Effector memory CD8-positive, alpha-beta T cell (primary cell): ENCODE measurements around the gene PRKAR2A.
A peak's percentile ranks its signal among the peaks of the same experiment; 100 is the strongest.
"Not testable (repeated sequence)": the region's sequence is repeated elsewhere in the genome, so short reads cannot be mapped to it uniquely, and the experiment has no call there.

ENCODE experiments used
- ATAC-seq: fragments of 150-1000 bp; cut with Tn5 transposase; replicated peaks from 2 replicates; pipeline ENCODE4 v1.10.0; 2021; ENCODE audit warnings: mild to moderate bottlenecking, moderate library complexity
- DNase-seq, 3 experiments: peaks; one replicate each; pipeline ENCODE4 v3.0.0; 2021
- H3K27ac Mint-ChIP-seq, 2 donors: one replicate each; pipeline ENCODE4 v1.8.0; 2022; ENCODE audit warnings: mild to moderate bottlenecking in 2 of 2, mixed read lengths in 2 of 2, moderate library complexity in 2 of 2
- H3K27me3 Mint-ChIP-seq, 2 donors: one replicate each; pipeline ENCODE4 v1.8.0; 2022; ENCODE audit warnings: mixed read lengths in 2 of 2
- H3K36me3 Mint-ChIP-seq: one replicate; pipeline ENCODE4 v1.8.0; 2022; ENCODE audit warnings: mild to moderate bottlenecking, moderate library complexity, mixed read lengths; ENCODE audit not compliant: insufficient read depth
- H3K4me1 Mint-ChIP-seq, 2 donors: one replicate each; pipeline ENCODE4 v1.8.0; 2022; ENCODE audit warnings: low read depth in 2 of 2, mixed read lengths in 2 of 2
- H3K4me3 Mint-ChIP-seq, 2 donors: one replicate each; pipeline ENCODE4 v1.8.0; 2022; ENCODE audit warnings: mild to moderate bottlenecking in 2 of 2, mixed read lengths in 2 of 2, moderate library complexity in 2 of 2
- H3K9me3 Mint-ChIP-seq, 2 donors: one replicate each; pipeline ENCODE4 v1.8.0; 2022; ENCODE audit warnings: mixed read lengths in 2 of 2

PRKAR2A gene

DNA sequence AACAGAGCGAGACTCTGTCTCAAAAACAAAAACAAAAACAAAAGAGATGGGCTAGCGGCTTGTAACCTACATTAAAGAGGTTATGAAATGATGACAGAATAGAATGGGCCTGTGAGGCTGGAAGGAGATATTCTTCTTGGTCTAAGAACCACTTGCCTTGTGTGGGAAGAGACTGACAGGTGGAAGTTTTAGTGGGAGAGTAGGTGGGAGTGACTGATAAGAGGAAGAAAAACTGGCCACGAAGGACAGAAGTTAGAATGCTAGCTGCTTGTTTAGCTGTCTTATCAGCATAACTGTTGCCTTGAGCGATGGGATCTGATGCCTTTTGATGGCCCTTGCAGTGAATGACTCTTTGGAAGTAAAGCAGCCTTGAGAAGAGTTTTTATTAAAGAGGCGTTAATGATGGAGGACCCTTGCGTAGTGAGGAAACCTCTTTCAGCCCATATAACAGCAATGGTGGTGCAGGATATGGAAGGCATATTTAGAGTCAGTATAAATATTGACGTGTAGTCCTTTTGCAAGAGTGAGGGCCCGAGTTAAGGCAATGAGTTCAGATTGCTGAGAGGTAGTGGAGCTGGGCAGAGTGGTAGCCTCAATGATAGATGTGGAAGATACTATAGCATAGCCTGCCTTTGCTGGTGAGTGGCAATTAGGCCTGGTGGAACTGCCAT lies 122.4 kb downstream of the PRKAR2A start:
- not testable (repeated sequence) for ATAC-seq, H3K4me3 Mint-ChIP-seq, H3K27ac Mint-ChIP-seq, H3K36me3 Mint-ChIP-seq, DNase-seq, H3K27me3 Mint-ChIP-seq, H3K4me1 Mint-ChIP-seq, H3K9me3 Mint-ChIP-seq

DNA sequence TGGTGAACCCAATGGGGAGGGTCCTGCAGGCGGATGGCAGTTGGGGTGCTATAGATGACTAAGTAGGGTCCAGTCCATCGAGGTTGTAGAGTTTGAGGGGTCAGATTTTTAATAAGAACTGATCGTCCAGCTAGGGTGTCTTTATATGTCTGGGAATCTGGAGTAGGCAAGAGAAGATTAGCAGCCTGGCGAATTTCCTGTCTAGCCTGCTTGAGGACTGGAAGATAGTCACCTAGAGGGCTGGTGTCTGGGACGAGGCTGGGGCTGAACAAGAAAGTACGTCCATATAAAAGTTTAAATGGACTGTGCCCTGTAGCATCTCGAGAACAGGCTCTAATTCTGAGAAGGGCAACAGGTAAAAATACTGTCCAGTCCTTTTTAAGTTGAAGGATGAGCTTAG lies 123.9 kb downstream of the PRKAR2A start:
- no peak for ATAC-seq

GRCh38 chr3:48723293-48723692 lies 124.4 kb downstream of the PRKAR2A start:
- not testable (repeated sequence) for ATAC-seq, H3K9me3 Mint-ChIP-seq, DNase-seq, H3K36me3 Mint-ChIP-seq, H3K4me1 Mint-ChIP-seq, H3K27me3 Mint-ChIP-seq, H3K4me3 Mint-ChIP-seq, H3K27ac Mint-ChIP-seq

More for the DNA sequence above, 123.9 kb downstream of the PRKAR2A start:
- no peaks in the 10 kb centered on the region for H3K9me3 Mint-ChIP-seq
- H3K4me1 Mint-ChIP-seq: no peaks in the 10 kb centered on the region
- H3K36me3 Mint-ChIP-seq: no peaks in the 10 kb centered on the region
- H3K27me3 Mint-ChIP-seq: peaks cover 5 to 8% of the 10 kb centered on the region in 2 donors
- no peak overlapping the region for H3K27ac Mint-ChIP-seq
- H3K4me3 Mint-ChIP-seq: no peak overlapping the region
- DNase-seq: no peak

- Mint-ChIP-seq H3K4me1 (peaks cover 33 to 39% of the 10 kb centered on the region in 2 donors), H3K4me3 (peak within 1 kb of the TSS; percentile 97 to 98)
- peak; percentile 98 for ATAC-seq
Measured at GRCh38 chr3:48716982-48717746, 130.5 kb downstream of the PRKAR2A start, which contains the start of gene IP6K2. Gene IP6K2, minus strand, starts transcription at chr3:48717221. Its CDS starts 21,930 bp downstream, at chr3:48695291.

GRCh38 chr3:48716508-48716981 lies 131.1 kb downstream of the PRKAR2A start:
- Mint-ChIP-seq H3K4me3 (peak overlapping the region; percentile 97 to 98), H3K27me3 (peaks cover 5 to 8% of the 10 kb centered on the region in 2 donors), H3K36me3 (peaks cover 44% of the 10 kb centered on the region), H3K27ac (peak overlapping the region; percentile 97), H3K4me1 (peaks cover 36 to 42% of the 10 kb centered on the region in 2 donors), H3K9me3 (no peaks in the 10 kb centered on the region)
- ATAC-seq: peak; percentile 15
- peak; percentile 9 to 16 (median 14) for DNase-seq

More at GRCh38 chr3:48716982-48717746, 130.5 kb downstream of the PRKAR2A start, which contains the start of gene IP6K2:
- peak; percentile 98 to 99 (median 99) for DNase-seq
- H3K36me3 Mint-ChIP-seq: peaks cover 40% of the 10 kb centered on the region
- H3K9me3 Mint-ChIP-seq: no peaks in the 10 kb centered on the region
- peaks cover 5 to 8% of the 10 kb centered on the region in 2 donors for H3K27me3 Mint-ChIP-seq
- peak within 1 kb of the TSS; percentile 97 for H3K27ac Mint-ChIP-seq

DNA sequence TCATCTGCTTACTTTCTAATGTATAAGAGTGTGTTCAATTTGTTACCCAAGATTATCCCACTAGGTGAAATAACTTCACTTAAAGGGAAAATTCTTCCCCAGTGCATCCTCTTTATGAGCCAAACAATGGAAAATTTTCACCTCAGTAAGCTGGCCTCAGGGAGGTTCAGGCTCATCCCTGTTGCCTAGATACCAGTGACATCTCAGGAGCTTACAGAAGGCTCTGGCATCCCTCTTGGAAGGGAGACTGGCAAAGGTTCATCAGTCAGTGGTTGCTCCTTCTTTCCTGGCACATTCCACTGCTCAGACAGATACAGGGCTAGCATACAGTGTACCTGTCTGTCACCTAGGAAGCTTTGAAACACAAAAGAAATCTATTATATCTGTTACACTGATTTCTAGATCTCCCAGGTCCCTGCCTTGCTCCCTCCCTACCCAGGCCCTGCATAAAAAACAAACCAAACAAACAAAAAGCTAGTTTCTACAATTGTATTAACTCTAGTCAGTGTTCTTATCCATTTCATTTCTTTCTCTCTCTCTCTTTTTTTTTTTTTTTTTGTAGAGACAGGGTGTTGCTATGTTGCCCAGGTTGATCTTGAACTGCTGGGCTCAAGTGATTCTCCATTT lies 132.4 kb downstream of the PRKAR2A start:
- Mint-ChIP-seq H3K36me3 (peaks cover 54% of the 10 kb centered on the region), H3K27me3 (peaks cover 5 to 8% of the 10 kb centered on the region in 2 donors), H3K4me1 (peaks cover 43 to 48% of the 10 kb centered on the region in 2 donors), H3K4me3 (peak overlapping the region; percentile 97 to 98), H3K9me3 (no peaks in the 10 kb centered on the region), H3K27ac (peak overlapping the region; percentile 97)
- ATAC-seq (no peak), DNase-seq (no peak)

DNA sequence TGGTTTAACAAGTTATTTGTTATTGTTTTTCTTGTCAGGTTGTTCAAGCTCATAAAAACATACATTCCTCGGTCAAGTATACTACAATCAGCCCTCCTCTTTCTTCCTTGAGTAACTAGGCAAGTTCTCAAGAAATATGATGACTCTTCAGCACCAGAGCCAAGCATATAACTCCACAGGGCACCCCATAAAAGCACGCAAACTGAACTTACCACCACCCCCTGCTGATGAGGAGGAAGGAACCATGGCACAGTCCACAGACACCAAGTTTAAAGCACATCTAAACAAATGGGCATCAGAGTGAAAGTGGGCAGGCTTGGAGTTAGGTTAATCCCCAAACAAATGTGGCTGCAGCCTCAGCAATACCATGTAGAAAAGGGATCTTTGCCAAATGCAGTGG lies 135.9 kb downstream of the PRKAR2A start:
- Mint-ChIP-seq H3K4me1 (peaks cover 47 to 56% of the 10 kb centered on the region in 2 donors), H3K27me3 (no peaks in the 10 kb centered on the region), H3K4me3 (peak overlapping the region in 1 of 2 donors; percentile 40), H3K27ac (peak overlapping the region in 1 of 2 donors; percentile 79), H3K36me3 (peaks cover 74% of the 10 kb centered on the region), H3K9me3 (no peaks in the 10 kb centered on the region)
- DNase-seq: no peak
- ATAC-seq: no peak

DNA sequence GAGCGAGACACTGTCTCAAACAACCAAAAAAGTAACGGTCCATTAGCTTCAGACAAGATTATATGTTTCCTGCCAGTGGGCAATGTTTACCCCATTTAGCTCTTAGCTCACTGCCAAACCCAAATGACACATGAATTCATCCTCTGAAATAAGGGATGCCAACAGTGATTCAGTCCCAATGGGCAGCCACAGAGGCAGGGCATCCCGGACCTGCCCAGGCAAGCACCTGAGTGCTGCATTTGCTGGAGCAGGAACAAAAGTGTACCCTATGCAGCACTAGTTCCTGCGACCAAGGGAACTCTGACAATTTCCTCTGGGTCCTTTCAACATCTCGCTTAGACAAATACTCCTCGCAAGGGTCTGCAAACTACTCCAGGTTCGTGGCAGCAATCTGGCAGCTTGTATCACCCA lies 138.6 kb downstream of the PRKAR2A start:
- H3K27me3 Mint-ChIP-seq: no peaks in the 10 kb centered on the region
- peak overlapping the region in 1 of 2 donors; percentile 83 for H3K27ac Mint-ChIP-seq

DNA sequence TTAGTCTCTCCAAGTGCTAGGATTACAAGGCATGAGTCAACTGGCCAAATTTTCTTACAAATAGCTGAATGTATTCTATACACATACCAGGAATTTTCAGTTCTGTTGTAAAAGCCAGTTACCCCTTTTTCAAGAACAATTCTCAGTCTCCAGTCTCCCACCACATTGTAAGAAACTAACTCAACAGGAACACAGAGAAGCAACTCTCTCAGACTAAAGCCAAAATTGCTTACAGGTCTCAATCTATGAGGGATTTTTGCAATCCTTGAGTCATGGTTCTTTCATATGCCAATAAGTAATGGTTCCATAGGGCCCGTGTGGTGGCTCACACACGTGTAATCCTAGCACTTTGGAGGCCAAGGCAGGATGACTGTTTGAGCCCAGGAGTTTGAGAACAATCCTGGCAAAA lies 139.2 kb downstream of the PRKAR2A start:
- H3K27me3 Mint-ChIP-seq: no peaks in the 10 kb centered on the region
- H3K9me3 Mint-ChIP-seq: no peaks in the 10 kb centered on the region
- peaks cover 67% of the 10 kb centered on the region for H3K36me3 Mint-ChIP-seq
- peak overlapping the region in 1 of 2 donors; percentile 83 for H3K27ac Mint-ChIP-seq
- H3K4me3 Mint-ChIP-seq: peak overlapping the region in 1 of 2 donors; percentile 17
- DNase-seq (no peak), ATAC-seq (no peak)
- H3K4me1 Mint-ChIP-seq: peaks cover 36% of the 10 kb centered on the region in 2 donors

More for the DNA sequence above, 138.6 kb downstream of the PRKAR2A start:
- no peak for DNase-seq
- Mint-ChIP-seq H3K9me3 (no peaks in the 10 kb centered on the region), H3K4me1 (peaks cover 35 to 38% of the 10 kb centered on the region in 2 donors), H3K36me3 (peaks cover 65% of the 10 kb centered on the region), H3K4me3 (peak overlapping the region in 1 of 2 donors; percentile 8)
- no peak for ATAC-seq

DNA sequence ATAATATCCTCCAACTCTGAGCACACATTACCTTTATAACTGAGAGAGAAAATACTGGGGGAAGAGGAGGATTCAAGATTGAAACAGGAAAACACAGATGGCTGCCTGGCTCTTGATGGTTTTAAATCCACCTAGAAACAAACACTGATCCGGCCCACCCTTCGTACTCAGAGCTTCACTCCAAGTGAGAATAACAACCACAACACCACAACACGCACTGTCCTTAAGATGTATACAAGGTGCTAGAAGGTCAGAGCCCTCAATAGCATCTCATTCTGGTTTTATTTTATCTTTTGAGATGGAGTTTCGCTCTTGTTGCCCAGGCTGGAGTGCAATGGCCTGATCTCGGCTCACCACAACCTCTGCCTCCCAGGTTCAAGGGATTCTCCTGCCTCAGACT lies 140.5 kb downstream of the PRKAR2A start:
- Mint-ChIP-seq H3K4me1 (peaks cover 38 to 40% of the 10 kb centered on the region in 2 donors), H3K4me3 (no peak overlapping the region), H3K27ac (peak overlapping the region in 1 of 2 donors; percentile 44), H3K36me3 (peaks cover 63% of the 10 kb centered on the region), H3K9me3 (no peaks in the 10 kb centered on the region), H3K27me3 (no peaks in the 10 kb centered on the region)
- peak; percentile 67 for ATAC-seq
- DNase-seq: no peak

DNA sequence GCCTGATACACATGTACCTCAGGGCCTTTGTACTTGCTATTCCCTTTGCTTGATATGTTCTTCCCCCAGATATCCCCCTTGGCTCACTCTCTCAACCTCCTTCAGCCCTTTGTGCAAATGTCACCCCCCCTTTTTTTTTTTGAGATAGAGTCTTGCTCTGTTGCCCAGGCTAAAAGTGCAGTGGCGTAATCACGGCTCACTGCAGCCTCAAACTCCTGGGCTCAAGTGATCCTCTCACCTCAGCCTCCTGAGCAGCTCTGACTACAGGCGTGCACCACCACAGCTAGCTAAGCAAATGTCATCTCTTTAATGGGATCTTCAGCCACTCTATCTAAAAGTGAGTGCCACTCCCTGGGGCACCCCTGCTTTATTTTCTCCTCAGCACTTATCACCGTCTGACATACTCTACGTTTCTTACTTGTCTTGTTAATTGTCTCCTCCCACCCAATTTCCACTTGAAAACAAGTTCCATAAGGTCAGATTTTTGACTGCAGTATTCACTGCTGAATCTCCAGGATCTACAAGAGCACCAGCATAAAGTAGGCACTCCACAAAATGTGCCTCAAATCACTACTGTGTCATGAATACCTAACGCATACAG lies 145.3 kb downstream of the PRKAR2A start:
- H3K27ac Mint-ChIP-seq: peak overlapping the region; percentile 4 to 23
- H3K4me3 Mint-ChIP-seq: peak overlapping the region in 1 of 2 donors; percentile 54
- no peak for ATAC-seq

DNA sequence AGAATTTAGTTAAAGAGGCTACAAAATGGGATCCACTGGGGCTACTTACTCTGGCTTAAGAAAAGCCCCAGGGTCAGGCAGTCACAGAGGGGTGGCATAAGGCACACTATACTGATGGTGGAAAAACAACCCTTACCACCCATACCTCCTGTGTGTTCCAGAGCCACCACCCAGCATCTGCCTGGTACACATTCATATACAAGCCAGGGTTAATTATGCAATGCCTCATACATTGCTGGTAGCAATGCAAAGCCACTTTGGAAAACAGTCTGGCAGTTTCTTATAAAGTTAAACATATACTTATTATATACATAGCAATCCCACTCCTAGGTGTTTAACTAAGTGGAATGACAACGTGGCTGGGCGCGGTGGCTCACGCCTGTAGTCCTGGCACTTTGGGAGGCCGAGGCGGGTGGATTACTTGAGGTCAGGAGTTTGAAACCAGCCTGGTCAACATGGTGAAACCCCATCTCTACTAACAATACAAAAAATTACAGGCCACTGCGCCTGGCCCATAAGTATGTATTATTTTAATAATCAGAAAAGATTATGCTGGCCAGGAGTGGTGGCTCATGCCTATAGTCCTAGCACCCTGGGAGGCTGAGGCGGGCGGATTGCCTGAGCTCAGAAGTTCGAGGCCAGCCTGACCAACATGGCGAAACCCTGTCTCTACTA lies 146.8 kb downstream of the PRKAR2A start:
- ATAC-seq (no peak), DNase-seq (no peak)
- Mint-ChIP-seq H3K36me3 (peaks cover 44% of the 10 kb centered on the region), H3K9me3 (no peaks in the 10 kb centered on the region), H3K4me1 (peaks cover 23 to 32% of the 10 kb centered on the region in 2 donors), H3K27me3 (no peaks in the 10 kb centered on the region), H3K27ac (no peak overlapping the region), H3K4me3 (no peak overlapping the region)

More for the DNA sequence above, 145.3 kb downstream of the PRKAR2A start:
- H3K36me3 Mint-ChIP-seq: peaks cover 49% of the 10 kb centered on the region
- H3K9me3 Mint-ChIP-seq: no peaks in the 10 kb centered on the region
- no peak for DNase-seq
- peaks cover 29 to 40% of the 10 kb centered on the region in 2 donors for H3K4me1 Mint-ChIP-seq
- H3K27me3 Mint-ChIP-seq: no peaks in the 10 kb centered on the region
